Measurements from ENCODE around the gene SLC25A20. TPM values are rescaled to one million over a fixed set of nuclear protein-coding genes. Genes with fewer than 3 reads are reported as not detected.

SLC25A20 gene
- total RNA-seq, 3 donors from 2014 or later, result 32.7 to 39.0 (median 36.9) TPM

- TF ChIP-seq CTCF (IDR thresholded peaks at IDR 0.05), result no peak
Measured at GRCh38 chr3:48856469-48856868, 42.2 kb downstream of the SLC25A20 start.

GRCh38 chr3:48855681-48856447, 42.8 kb downstream of the SLC25A20 start:
- TF ChIP-seq CTCF (IDR thresholded peaks at IDR 0.05), result no peak
- DNase-seq (peak in 1 of 3 donors; percentile 31), ATAC-seq (peak; percentile 71)
- H3K4me3 ChIP-seq, result no peak overlapping the region
- intact Hi-C loops (cut with DNase I, micrococcal nuclease), result no loop called here
- H3K9me3 ChIP-seq, result no peaks in the 10 kb centered on the region
- peaks cover 19% of the 10 kb centered on the region for H3K4me1 ChIP-seq (ENCODE audit: low read depth)
- H3K36me3 ChIP-seq (ENCODE audit: low read depth), result no peaks in the 10 kb centered on the region

More at GRCh38 chr3:48856469-48856868, 42.2 kb downstream of the SLC25A20 start:
- H3K36me3 ChIP-seq (ENCODE audit: low read depth), result no peaks in the 10 kb centered on the region
- no peaks in the 10 kb centered on the region for H3K9me3 ChIP-seq
- peak; percentile 67 for ATAC-seq
- no peak overlapping the region for H3K4me3 ChIP-seq
- H3K4me1 ChIP-seq (ENCODE audit: low read depth), result peaks cover 19% of the 10 kb centered on the region
- DNase-seq, result peak in 2 of 3 donors; percentile 57 to 60
- intact Hi-C loops (cut with DNase I, micrococcal nuclease), result no loop called here

GRCh38 chr3:48852151-48852550, 46.5 kb downstream of the SLC25A20 start:
- DNase-seq (no peak), ATAC-seq (no peak)
- Histone ChIP-seq H3K9me3 (no peaks in the 10 kb centered on the region), H3K36me3 (ENCODE audit: low read depth) (no peaks in the 10 kb centered on the region), H3K4me1 (ENCODE audit: low read depth) (peaks cover 19% of the 10 kb centered on the region), H3K4me3 (no peak overlapping the region)
- TF ChIP-seq CTCF (IDR thresholded peaks at IDR 0.05), result no peak
- intact Hi-C loops (cut with DNase I, micrococcal nuclease), result no loop called here

GRCh38 chr3:48851407-48851806, 47.3 kb downstream of the SLC25A20 start:
- H3K9me3 ChIP-seq, result no peaks in the 10 kb centered on the region
- H3K4me3 ChIP-seq, result no peak overlapping the region
- TF ChIP-seq CTCF (IDR thresholded peaks at IDR 0.05), result no peak
- peaks cover 23% of the 10 kb centered on the region for H3K4me1 ChIP-seq (ENCODE audit: low read depth)
- ATAC-seq (no peak), DNase-seq (no peak)
- no peaks in the 10 kb centered on the region for H3K36me3 ChIP-seq (ENCODE audit: low read depth)
- intact Hi-C loops (cut with DNase I, micrococcal nuclease), result no loop called here

GRCh38 chr3:48848816-48849515, 49.7 kb downstream of the SLC25A20 start:
- Histone ChIP-seq H3K4me3 (no peak overlapping the region), H3K36me3 (ENCODE audit: low read depth) (no peaks in the 10 kb centered on the region), H3K4me1 (ENCODE audit: low read depth) (peaks cover 22% of the 10 kb centered on the region), H3K9me3 (no peaks in the 10 kb centered on the region)
- DNase-seq (no peak), ATAC-seq (no peak)
- intact Hi-C loops (cut with DNase I, micrococcal nuclease), result no loop called here
- no peak for TF ChIP-seq CTCF (IDR thresholded peaks at IDR 0.05)
